ENCODE measurements around the gene ANKRD45.

DNA sequence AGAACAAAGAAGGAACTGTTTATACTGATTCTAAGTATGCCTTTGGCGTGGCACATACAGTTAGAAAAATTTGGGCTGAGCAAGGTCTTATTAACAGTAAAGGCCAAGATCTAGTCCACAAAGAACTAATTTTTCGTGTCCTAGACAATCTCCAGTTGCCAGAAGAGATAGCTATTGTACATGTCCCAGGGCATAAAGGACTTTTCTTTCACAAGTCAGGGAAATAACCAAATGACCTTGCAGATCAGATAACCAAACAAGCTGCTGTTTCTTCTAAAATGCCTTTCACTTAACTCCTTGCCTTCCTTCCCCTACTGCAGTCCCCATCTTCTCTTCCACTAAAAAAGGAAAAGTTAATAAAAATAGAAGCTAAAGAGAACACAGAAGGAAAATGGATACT, 30.5 kb downstream of the ANKRD45 start:
- TF ChIP-seq, protein P1, sequence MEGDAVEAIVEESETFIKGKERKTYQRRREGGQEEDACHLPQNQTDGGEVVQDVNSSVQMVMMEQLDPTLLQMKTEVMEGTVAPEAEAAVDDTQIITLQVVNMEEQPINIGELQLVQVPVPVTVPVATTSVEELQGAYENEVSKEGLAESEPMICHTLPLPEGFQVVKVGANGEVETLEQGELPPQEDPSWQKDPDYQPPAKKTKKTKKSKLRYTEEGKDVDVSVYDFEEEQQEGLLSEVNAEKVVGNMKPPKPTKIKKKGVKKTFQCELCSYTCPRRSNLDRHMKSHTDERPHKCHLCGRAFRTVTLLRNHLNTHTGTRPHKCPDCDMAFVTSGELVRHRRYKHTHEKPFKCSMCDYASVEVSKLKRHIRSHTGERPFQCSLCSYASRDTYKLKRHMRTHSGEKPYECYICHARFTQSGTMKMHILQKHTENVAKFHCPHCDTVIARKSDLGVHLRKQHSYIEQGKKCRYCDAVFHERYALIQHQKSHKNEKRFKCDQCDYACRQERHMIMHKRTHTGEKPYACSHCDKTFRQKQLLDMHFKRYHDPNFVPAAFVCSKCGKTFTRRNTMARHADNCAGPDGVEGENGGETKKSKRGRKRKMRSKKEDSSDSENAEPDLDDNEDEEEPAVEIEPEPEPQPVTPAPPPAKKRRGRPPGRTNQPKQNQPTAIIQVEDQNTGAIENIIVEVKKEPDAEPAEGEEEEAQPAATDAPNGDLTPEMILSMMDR (IDR thresholded peaks at IDR 0.05) = no peak
- TF ChIP-seq EZH2phosphoT487 (IDR thresholded peaks at IDR 0.05) = no peak
